Measurements from ENCODE around the gene USP12.

The USP12 gene

DNA sequence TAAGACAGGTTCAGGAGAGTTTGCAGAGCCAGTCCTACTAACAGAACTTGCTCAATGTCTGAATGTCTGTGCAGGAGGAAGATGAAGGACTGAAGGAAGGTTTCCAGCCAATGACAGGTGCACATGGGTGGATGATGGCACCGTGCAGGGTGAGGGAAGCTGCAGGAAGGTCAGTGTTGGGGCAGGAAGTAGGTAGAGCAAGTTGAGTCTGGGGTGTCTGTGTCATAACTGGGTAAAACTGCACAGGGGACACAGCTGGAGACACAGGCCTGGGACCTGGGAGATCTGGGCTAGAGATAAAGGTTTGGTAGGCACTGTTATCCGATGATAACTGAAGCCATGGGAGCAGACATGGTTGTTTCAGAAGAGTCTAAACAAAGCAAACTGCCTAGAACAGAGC is 116.9 kb downstream of the USP12 start:
- no peaks in the 10 kb centered on the region for H3K4me1 ChIP-seq (ENCODE audit: low read depth, poor library complexity, severe bottlenecking)
- no peak overlapping the region for H3K4me2 ChIP-seq
- no peaks in the 10 kb centered on the region for H3K79me2 ChIP-seq (ENCODE audit: insufficient read depth, low read depth)
- H3K27ac ChIP-seq = no peak overlapping the region
- no peaks in the 10 kb centered on the region for H4K20me1 ChIP-seq (ENCODE audit: insufficient read depth)
- no peak overlapping the region for H2AFZ ChIP-seq (ENCODE audit: low read depth)
- no peaks in the 10 kb centered on the region for H3K27me3 ChIP-seq (ENCODE audit: insufficient read depth, low read depth)
- H3K4me3 ChIP-seq (IDR thresholded peaks at IDR 0.05; ENCODE audit: insufficient read depth, low read depth, low read length) = no peak overlapping the region
- no peaks in the 10 kb centered on the region for H3K36me3 ChIP-seq (ENCODE audit: insufficient read depth)
- H3K9ac ChIP-seq = no peak overlapping the region
- TF ChIP-seq, protein P1, sequence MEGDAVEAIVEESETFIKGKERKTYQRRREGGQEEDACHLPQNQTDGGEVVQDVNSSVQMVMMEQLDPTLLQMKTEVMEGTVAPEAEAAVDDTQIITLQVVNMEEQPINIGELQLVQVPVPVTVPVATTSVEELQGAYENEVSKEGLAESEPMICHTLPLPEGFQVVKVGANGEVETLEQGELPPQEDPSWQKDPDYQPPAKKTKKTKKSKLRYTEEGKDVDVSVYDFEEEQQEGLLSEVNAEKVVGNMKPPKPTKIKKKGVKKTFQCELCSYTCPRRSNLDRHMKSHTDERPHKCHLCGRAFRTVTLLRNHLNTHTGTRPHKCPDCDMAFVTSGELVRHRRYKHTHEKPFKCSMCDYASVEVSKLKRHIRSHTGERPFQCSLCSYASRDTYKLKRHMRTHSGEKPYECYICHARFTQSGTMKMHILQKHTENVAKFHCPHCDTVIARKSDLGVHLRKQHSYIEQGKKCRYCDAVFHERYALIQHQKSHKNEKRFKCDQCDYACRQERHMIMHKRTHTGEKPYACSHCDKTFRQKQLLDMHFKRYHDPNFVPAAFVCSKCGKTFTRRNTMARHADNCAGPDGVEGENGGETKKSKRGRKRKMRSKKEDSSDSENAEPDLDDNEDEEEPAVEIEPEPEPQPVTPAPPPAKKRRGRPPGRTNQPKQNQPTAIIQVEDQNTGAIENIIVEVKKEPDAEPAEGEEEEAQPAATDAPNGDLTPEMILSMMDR (conservative IDR thresholded peaks at IDR 0.05; ENCODE audit: low read depth, low read length) = no peak

DNA sequence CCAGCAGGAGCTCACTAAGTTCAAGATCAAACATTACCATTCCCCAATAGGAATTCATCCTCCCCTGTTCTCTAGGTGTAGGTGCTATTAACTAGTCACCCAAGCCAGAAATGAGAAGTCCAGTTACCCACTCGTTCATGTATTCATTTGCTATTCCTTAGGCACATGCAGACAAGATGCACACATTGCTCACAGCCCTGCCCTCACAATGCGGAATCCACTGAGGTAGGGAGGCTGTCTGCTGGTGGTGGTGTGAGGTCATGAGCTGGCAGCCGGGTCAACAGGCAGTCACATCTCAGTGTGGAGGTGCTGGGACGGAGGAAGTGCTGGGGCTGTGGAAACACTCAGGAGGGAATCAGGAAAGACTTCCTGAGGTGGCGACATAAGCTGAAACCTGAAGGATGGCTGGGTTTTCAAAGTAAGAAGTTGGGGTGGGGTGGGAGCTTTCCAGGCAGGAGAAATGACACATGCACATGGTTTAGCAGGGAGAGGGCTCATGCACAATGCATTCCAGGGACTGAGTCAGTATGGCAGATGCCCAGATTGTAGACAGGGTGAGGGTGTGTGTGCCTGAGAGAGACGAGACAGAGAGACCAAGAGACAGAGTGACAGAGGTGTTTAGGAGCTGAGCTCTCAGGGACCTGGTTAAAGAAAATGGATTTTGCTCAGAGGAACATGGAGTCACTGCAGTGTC is 117.6 kb downstream of the USP12 start:
- Histone ChIP-seq H3K27ac (no peak overlapping the region), H3K4me2 (no peak overlapping the region)

DNA sequence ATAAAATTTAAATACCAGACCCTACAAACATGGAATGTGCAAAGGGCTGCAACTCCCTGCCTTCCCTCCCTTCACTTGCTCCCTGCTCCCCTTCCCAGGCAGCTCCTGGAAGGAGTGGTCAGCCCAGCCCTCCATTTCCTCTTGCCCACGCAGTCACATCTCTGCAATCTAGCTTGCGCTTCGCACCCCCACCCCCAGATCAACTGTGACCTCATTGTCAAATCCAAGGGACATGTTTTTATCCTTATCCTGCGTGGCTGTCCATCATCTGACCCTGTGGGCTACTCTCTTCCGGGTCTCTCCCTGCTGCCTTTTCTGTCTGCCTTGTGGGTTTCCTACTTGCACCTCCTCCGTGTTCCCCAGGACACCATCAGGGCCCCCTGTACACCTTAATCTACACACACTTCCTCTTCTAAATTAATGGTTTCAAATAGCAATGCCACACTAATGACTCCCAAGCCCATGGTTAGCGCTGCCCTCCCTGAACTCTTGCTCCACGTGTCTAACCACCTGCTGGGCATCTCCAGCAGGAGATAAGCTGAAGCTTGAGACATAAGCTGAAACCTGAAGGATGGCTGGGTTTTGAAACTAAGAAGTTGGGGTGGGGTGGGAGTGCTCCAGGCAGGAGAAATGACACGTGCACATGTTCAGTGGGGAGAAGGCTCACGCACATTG is 118.3 kb downstream of the USP12 start:
- Histone ChIP-seq H3K4me3 (IDR thresholded peaks at IDR 0.05; ENCODE audit: insufficient read depth, low read depth, low read length) (no peak overlapping the region), H3K79me2 (ENCODE audit: insufficient read depth, low read depth) (no peaks in the 10 kb centered on the region), H3K27me3 (ENCODE audit: insufficient read depth, low read depth) (no peaks in the 10 kb centered on the region), H4K20me1 (ENCODE audit: insufficient read depth) (no peaks in the 10 kb centered on the region), H3K9ac (no peak overlapping the region), H3K36me3 (ENCODE audit: insufficient read depth) (no peaks in the 10 kb centered on the region), H3K4me2 (no peak overlapping the region), H3K4me1 (ENCODE audit: low read depth, poor library complexity, severe bottlenecking) (no peaks in the 10 kb centered on the region), H3K27ac (no peak overlapping the region), H2AFZ (ENCODE audit: low read depth) (no peak overlapping the region)
- TF ChIP-seq, protein P1 (conservative IDR thresholded peaks at IDR 0.05; ENCODE audit: low read depth, low read length) = no peak

More for the DNA sequence above, 117.6 kb downstream of the USP12 start:
- Histone ChIP-seq H3K27me3 (ENCODE audit: insufficient read depth, low read depth) (no peaks in the 10 kb centered on the region), H3K4me3 (IDR thresholded peaks at IDR 0.05; ENCODE audit: insufficient read depth, low read depth, low read length) (no peak overlapping the region), H4K20me1 (ENCODE audit: insufficient read depth) (no peaks in the 10 kb centered on the region), H2AFZ (ENCODE audit: low read depth) (no peak overlapping the region), H3K9ac (no peak overlapping the region), H3K79me2 (ENCODE audit: insufficient read depth, low read depth) (no peaks in the 10 kb centered on the region), H3K4me1 (ENCODE audit: low read depth, poor library complexity, severe bottlenecking) (no peaks in the 10 kb centered on the region), H3K36me3 (ENCODE audit: insufficient read depth) (no peaks in the 10 kb centered on the region)
- TF ChIP-seq, protein P1 (conservative IDR thresholded peaks at IDR 0.05; ENCODE audit: low read depth, low read length) = no peak

DNA sequence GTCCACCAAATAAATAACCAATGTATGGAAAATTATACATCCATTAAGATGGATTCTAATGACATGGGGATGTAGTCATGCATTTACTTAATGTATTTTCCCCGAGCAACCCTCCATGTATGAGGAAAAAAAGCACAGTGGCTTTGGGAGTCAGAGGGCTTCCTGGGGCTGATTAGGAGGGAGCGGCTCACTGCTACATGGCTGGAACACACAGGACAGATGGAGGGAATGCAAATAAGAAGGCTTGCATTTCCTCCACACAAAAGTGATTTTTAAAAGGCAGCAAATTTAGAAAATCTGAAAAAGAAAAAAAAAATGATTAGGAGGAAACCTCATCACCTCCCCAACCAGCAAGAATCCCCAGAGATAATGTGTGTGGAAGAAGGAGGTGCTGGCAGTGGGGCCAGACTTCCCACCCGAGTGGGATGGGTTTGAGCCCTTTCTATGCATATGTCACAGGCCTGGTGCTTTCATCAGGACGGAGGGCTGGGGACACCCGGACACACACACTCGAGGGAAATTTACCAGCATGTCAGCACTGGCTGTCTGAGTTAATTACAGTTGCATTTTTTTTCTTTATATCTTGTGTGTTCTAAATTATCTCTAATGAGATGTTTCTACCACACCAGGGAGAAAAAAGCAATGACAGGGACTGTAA is 118.9 kb downstream of the USP12 start:
- no peak overlapping the region for H3K4me2 ChIP-seq
- H3K27ac ChIP-seq = no peak overlapping the region
- no peaks in the 10 kb centered on the region for H4K20me1 ChIP-seq (ENCODE audit: insufficient read depth)
- H2AFZ ChIP-seq (ENCODE audit: low read depth) = no peak overlapping the region
- no peak overlapping the region for H3K4me3 ChIP-seq (IDR thresholded peaks at IDR 0.05; ENCODE audit: insufficient read depth, low read depth, low read length)
- no peaks in the 10 kb centered on the region for H3K27me3 ChIP-seq (ENCODE audit: insufficient read depth, low read depth)
- no peak overlapping the region for H3K9ac ChIP-seq
- H3K4me1 ChIP-seq (ENCODE audit: low read depth, poor library complexity, severe bottlenecking) = no peaks in the 10 kb centered on the region
- H3K36me3 ChIP-seq (ENCODE audit: insufficient read depth) = no peaks in the 10 kb centered on the region
- H3K79me2 ChIP-seq (ENCODE audit: insufficient read depth, low read depth) = no peaks in the 10 kb centered on the region
- TF ChIP-seq, protein P1 (conservative IDR thresholded peaks at IDR 0.05; ENCODE audit: low read depth, low read length) = no peak
